ENCODE measurements around the gene DPPA5. TPM values are rescaled to one million over a fixed set of nuclear protein-coding genes. Genes with fewer than 3 reads are reported as not detected.

The DPPA5 gene
- total and polyA plus RNA-seq, 9 of the 15 experiments (the other 6 are each of a cell fraction or from before 2014, with no cell fraction given), result not detected

GRCh38 chr6:73309785-73310502, 44.1 kb downstream of the DPPA5 start (continued):
- no peak for TF ChIP-seq AFF1 (IDR thresholded peaks at IDR 0.05; ENCODE audit: low read depth in 1 of 2, partially characterized antibody in 2 of 2)
- no peak for TF ChIP-seq CUX1 (CRISPR knock-in tag; IDR thresholded peaks at IDR 0.05)
- TF ChIP-seq MBD1 (CRISPR knock-in tag; IDR thresholded peaks at IDR 0.05), result no peak
- no peak for TF ChIP-seq KLF6 (CRISPR knock-in tag; IDR thresholded peaks at IDR 0.05; ENCODE audit: borderline replicate concordance)
- TF ChIP-seq ETS2 (tag; IDR thresholded peaks at IDR 0.05; ENCODE audit: borderline replicate concordance, poor library complexity, severe bottlenecking), result no peak
- TF ChIP-seq ZNF707 (CRISPR knock-in tag; conservative IDR thresholded peaks at IDR 0.05), result no peak
- no peak for TF ChIP-seq ZNF586 (CRISPR knock-in tag; conservative IDR thresholded peaks at IDR 0.05)
- no peak; the same call in 1 of the 2 replicates for TF ChIP-seq AFF4 (CRISPR knock-in tag; IDR thresholded peaks at IDR 0.05)
- no peak for TF ChIP-seq NELFE (IDR thresholded peaks at IDR 0.05; ENCODE audit: insufficient read depth, insufficient read length)
- TF ChIP-seq IRF2 (CRISPR knock-in tag; IDR thresholded peaks at IDR 0.05), result no peak
- no peak for TF ChIP-seq ZC3H11A (IDR thresholded peaks at IDR 0.05; ENCODE audit: low read depth, low read length)

Data from K562 (cell line).